AG09319 (cell line): ENCODE measurements around the gene SOX6.

ENCODE experiments used
- DNase-seq: peaks from one replicate; pipeline ENCODE4 v3.0.0-alpha.2; 2010; ENCODE audit warnings: low read depth; ENCODE audit errors: extremely low read depth
- CTCF ChIP-seq: IDR thresholded peaks from 2 replicates; pipeline ENCODE4 v1.5.1; 2011; ENCODE audit warnings: low read depth, mild to moderate bottlenecking, inconsistent platforms, low read length, moderate library complexity

Gene SOX6

GRCh38 chr11:16252373-16252772, 104.0 kb downstream of the SOX6 start:
- no peak for DNase-seq
- TF ChIP-seq CTCF, result no peak

- no peak for TF ChIP-seq CTCF
- no peak for DNase-seq
Measured at GRCh38 chr11:16248248-16248647, 108.1 kb downstream of the SOX6 start.

- TF ChIP-seq CTCF, result no peak
- DNase-seq, result no peak
Measured at GRCh38 chr11:16242806-16243205, 113.5 kb downstream of the SOX6 start.

- no peak for DNase-seq
- TF ChIP-seq CTCF, result no peak
Measured at GRCh38 chr11:16240687-16241086, 115.7 kb downstream of the SOX6 start.

- no peak for DNase-seq
- no peak for TF ChIP-seq CTCF
Measured at GRCh38 chr11:16239141-16240105, 116.9 kb downstream of the SOX6 start.

- no peak for TF ChIP-seq CTCF
- no peak for DNase-seq
Measured at GRCh38 chr11:16226245-16226644, 130.1 kb downstream of the SOX6 start.

- no peak for TF ChIP-seq CTCF
- no peak for DNase-seq
Measured at GRCh38 chr11:16225623-16226022, 130.7 kb downstream of the SOX6 start.
